ENCODE measurements around the gene SLC16A12. TPM values are rescaled to one million over a fixed set of nuclear protein-coding genes. Genes with fewer than 3 reads are reported as not detected.
A peak's percentile ranks its signal among the peaks of the same experiment; 100 is the strongest.
"Not testable (repeated sequence)": the region's sequence is repeated elsewhere in the genome, so short reads cannot be mapped to it uniquely, and the experiment has no call there.

Gene SLC16A12
- total RNA-seq, 1 donor from 2014 or later: 3.1 TPM

GRCh38 chr10:89552213-89552612 is 16.8 kb upstream of the SLC16A12 start:
- intact Hi-C loops (cut with DNase I): loop anchor here (10.0 kb wide), 1 partner anchor 77 kb away; no protein-coding TSS in a partner anchor
- no peak for DNase-seq (ENCODE audit: low spot score)

DNA sequence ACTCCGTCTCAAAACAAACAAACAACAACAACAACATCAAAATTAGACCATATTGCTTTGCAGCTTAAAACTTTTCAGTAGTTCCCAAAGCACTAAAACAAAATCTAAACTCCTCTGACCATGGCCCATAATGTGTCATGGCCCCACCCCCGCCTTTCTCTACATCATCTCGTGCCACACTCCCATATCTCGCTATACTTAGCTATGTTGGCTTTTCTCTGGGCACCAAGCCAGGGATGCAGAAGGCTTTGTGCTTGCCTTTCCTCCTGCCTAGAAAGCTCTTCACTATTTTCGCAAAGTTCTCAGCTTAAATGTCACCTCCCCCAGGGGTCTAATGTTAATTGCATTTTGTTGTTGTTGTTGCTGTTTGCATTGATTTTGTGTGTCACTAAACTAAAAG is 15.1 kb upstream of the SLC16A12 start:
- DNase-seq (ENCODE audit: low spot score): peak; percentile 80
- intact Hi-C loops (cut with DNase I): loop anchor here (10.0 kb wide), 1 partner anchor 76 kb away; no protein-coding TSS in a partner anchor

DNA sequence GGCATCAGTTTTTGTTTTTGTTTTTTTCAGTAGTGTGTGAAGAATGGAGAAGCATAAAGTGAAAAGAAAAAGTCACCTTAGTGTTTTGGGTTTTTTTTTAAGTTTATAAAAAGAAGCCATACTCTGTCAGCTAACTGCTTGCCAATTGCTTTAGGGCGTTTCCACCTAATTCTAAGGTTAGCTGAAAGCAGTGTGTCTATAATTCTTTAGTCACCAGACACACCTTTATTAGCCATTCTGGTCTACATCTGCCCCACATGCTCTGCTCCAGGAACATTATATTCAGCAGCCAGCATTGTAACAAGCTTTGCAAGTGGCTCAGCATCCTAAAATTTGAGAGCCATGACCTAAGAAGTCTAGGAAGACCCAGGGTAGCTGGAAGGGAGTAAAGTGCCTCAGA is 14.1 kb upstream of the SLC16A12 start:
- no peak for DNase-seq (ENCODE audit: low spot score)
- intact Hi-C loops (cut with DNase I): no loop called here

DNA sequence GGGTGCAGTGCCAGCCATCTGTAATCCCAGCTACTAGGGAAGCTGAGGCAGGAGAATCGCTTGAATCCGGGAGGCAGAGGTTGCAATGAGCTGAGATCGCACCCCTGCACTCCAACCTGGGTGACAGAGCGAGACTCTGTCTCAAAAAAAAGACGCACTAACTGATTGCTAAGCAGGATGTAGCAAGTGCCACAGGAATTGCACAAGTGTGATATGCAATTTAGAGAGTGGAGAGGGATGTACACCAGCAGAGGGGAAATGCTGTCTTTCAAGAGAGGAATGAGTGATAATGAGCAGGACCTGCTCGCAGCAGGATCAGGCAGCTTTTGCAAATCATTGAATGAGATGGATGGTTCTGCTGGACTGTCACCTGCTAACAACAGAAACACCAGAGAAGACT is 13.3 kb upstream of the SLC16A12 start:
- no peak for DNase-seq (ENCODE audit: low spot score)
- intact Hi-C loops (cut with DNase I): no loop called here

- intact Hi-C loops (cut with DNase I): no loop called here
- no peak for DNase-seq (ENCODE audit: low spot score)
Measured at GRCh38 chr10:89547853-89548513, 12.6 kb upstream of the SLC16A12 start.

DNA sequence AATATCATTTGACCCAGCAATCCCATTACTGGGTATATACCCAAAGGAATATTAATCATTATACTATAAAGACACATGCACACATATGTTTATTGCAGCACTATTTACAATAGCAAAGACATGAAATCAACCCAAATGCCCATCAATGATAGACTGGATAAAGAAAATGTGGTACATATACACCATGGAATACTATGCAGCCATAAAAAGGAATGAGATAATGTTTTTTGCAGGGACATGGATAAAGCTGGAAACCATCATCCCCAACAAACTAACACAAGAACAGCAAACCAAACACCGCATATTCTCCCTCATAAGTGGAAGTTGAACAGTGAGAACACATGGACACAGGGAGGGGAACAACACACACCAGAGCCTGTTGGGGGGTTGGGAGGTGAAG is 11.3 kb upstream of the SLC16A12 start:
- DNase-seq (ENCODE audit: low spot score); intact Hi-C loops (cut with DNase I): not testable (repeated sequence)

- DNase-seq (ENCODE audit: low spot score): no peak
- intact Hi-C loops (cut with DNase I): no loop called here
Measured at GRCh38 chr10:89543841-89544240, 8.4 kb upstream of the SLC16A12 start.

GRCh38 chr10:89540420-89540949 is 5.1 kb upstream of the SLC16A12 start:
- intact Hi-C loops (cut with DNase I): no loop called here
- no peak for DNase-seq (ENCODE audit: low spot score)

DNA sequence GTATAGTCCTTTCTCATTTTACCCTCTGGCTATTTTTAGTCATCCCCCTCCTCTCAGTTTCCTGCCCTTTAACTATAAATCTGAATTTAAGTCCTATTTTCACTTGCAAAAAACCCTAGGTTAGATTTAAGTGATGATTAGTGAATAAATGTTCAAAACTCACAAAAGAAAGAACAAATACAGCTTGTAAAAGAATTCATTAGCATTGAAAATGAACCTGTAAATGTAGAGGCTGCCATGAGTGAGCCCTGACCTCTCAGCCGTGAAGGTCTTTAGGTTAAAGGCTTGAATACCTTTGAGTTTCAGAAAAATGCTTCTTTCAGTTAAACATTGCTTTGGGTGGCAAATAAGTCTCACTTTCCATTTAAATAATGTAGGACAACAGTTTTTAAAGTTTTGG is 2.0 kb upstream of the SLC16A12 start:
- no peak for DNase-seq (ENCODE audit: low spot score)
- intact Hi-C loops (cut with DNase I): no loop called here

DNA sequence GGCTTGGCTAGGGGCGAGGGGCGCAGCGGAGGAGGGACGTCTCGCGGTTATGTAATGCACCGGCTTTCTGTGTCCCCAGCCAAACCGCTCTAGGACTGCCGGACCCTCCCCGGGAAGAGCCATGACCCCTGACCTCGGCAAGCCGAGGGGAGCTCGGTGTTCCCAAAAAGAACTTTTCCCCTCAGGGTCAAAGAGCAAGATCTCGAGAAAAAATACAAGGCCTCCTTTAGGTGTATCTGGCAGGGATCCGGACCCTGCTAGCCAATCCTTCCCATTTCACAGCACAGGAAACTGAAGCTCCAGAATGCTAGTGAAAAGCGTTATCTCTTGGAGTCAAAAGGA is 590 bp upstream of the SLC16A12 start:
- DNase-seq (ENCODE audit: low spot score): no peak
- intact Hi-C loops (cut with DNase I): no loop called here

DNA sequence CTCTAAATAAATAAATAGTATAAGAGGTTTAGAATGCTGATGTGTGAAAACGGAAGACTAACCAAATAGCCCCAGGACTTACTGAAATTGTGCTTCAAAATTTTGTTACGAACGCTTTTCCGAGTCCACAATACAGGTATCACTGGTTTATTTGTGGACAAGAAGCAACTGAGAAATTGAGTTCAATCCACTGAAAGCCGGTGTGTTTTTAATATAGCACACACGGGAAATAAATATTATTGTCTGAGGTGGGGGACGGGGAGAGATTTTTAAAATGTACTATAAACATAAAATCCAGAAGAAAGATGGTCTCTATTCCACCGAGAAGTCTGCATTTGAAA is 598 bp downstream of the SLC16A12 start:
- intact Hi-C loops (cut with DNase I): no loop called here
- no peak for DNase-seq (ENCODE audit: low spot score)

DNA sequence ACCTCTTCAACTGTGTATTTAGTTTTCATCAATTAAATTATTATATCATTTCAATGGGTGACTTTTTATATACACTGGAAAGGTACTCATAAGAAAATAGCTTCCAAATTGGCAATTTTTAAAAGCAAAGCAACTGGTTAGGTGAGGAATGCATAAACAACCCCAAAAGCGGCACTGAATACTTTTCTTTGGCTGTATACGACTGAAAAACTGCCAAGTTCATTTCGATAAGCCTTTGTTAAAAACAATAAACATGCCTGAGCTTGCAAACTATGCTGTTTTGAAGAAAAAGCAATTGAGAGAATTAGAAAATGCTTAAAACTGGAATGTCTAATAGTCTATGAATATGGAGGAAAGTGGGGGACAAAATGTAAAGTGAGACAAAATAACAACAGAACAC is 2.9 kb downstream of the SLC16A12 start:
- DNase-seq (ENCODE audit: low spot score): no peak
- intact Hi-C loops (cut with DNase I): no loop called here

GRCh38 chr10:89531359-89531758 is 4.0 kb downstream of the SLC16A12 start:
- DNase-seq (ENCODE audit: low spot score): no peak
- intact Hi-C loops (cut with DNase I): no loop called here

- intact Hi-C loops (cut with DNase I); DNase-seq (ENCODE audit: low spot score): not testable (repeated sequence)
Measured at GRCh38 chr10:89529711-89530110, 5.7 kb downstream of the SLC16A12 start.

- DNase-seq (ENCODE audit: low spot score): no peak
- intact Hi-C loops (cut with DNase I): no loop called here
Measured at GRCh38 chr10:89526358-89526757, 9.0 kb downstream of the SLC16A12 start.

- intact Hi-C loops (cut with DNase I): no loop called here
- no peak for DNase-seq (ENCODE audit: low spot score)
Measured at GRCh38 chr10:89525556-89525955, 9.8 kb downstream of the SLC16A12 start.

- intact Hi-C loops (cut with DNase I): no loop called here
- DNase-seq (ENCODE audit: low spot score): no peak
Measured at GRCh38 chr10:89524279-89524678, 11.1 kb downstream of the SLC16A12 start.

DNA sequence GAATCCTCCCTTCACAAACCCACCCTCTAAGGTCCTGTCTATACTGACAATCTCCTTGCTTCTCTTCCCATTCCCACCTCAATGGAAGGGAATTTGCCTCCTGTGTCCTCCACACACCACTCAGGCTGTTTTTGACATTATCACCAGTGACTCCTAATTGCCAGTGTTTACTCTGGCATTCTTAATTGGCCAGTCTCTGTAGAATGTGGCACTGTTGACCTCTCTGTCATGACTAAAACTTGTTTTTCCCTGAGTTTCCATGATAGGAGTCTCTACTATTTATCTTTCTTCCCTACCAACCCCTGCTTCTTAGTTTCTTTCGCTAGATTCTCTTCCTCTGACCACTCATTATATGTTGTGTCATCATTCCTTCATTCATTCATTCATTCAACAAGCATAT is 12.1 kb downstream of the SLC16A12 start:
- DNase-seq (ENCODE audit: low spot score): no peak
- intact Hi-C loops (cut with DNase I): no loop called here

DNA sequence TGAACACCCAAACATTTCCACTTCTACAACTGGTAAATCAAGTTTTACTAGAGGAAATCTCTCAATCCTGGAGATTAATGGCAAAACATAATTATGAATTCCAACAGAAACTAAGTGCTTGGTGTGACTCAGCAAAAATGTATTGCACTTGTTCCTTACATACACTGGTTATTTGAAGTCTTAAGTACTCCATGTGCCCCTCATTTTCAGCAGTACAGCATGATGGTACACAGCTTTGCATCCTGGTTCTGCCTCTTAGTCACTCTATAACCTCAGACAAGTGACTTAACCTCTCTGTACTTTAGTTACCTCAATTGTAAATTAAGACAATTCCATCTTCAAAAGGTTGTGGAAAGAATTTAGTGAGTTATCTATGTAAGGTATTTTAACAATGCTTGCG is 12.9 kb downstream of the SLC16A12 start:
- intact Hi-C loops (cut with DNase I): no loop called here
- no peak for DNase-seq (ENCODE audit: low spot score)

DNA sequence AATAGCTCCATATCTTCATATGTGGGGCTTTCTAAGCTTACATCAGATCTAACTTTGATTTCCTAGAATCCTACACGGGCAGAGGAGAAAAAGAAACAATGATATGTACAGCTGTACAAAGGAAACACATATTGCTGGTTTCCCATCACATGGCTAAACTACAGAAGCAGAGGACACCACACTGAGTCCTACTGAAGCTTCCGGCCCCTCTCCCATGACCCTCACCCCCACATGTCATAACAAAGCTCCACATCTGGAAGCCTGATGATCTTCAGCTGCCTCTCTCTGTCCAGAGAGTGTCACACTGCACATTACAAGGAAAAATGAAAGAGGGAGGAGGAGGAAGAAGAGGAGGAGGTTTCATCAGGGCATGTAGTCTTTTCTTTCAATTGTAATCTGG is 14.0 kb downstream of the SLC16A12 start:
- DNase-seq (ENCODE audit: low spot score): no peak
- intact Hi-C loops (cut with DNase I): no loop called here

GRCh38 chr10:89520706-89521105 is 14.7 kb downstream of the SLC16A12 start:
- intact Hi-C loops (cut with DNase I): no loop called here

More at GRCh38 chr10:89520706-89521105, 14.7 kb downstream of the SLC16A12 start:
- no peak for DNase-seq (ENCODE audit: low spot score)
